ENCODE data around the gene CLDN4.

The CLDN4 gene

GRCh38 chr7:73870041-73870492 lies 39.3 kb downstream of the CLDN4 start:
- H3K27me3 Mint-ChIP-seq: no peaks in the 10 kb centered on the region
- no peak overlapping the region for H3K4me3 Mint-ChIP-seq
- no peaks in the 10 kb centered on the region for H3K9me3 Mint-ChIP-seq
- H3K4me1 Mint-ChIP-seq (ENCODE audit: low read depth): no peaks in the 10 kb centered on the region
- no peaks in the 10 kb centered on the region for H3K36me3 Mint-ChIP-seq (ENCODE audit: low read depth)
- no peak overlapping the region for H3K27ac Mint-ChIP-seq

- Mint-ChIP-seq H3K9me3 (no peaks in the 10 kb centered on the region), H3K27me3 (no peaks in the 10 kb centered on the region), H3K4me1 (ENCODE audit: low read depth) (no peaks in the 10 kb centered on the region), H3K4me3 (no peak overlapping the region), H3K27ac (no peak overlapping the region), H3K36me3 (ENCODE audit: low read depth) (no peaks in the 10 kb centered on the region)
These were observed 40.6 kb downstream of the CLDN4 start for GRCh38 chr7:73871163-73872011.

GRCh38 chr7:73872056-73872908 lies 41.5 kb downstream of the CLDN4 start:
- no peak overlapping the region for H3K27ac Mint-ChIP-seq
- no peak overlapping the region for H3K4me3 Mint-ChIP-seq
- no peaks in the 10 kb centered on the region for H3K27me3 Mint-ChIP-seq
- H3K9me3 Mint-ChIP-seq: no peaks in the 10 kb centered on the region
- H3K4me1 Mint-ChIP-seq (ENCODE audit: low read depth): no peaks in the 10 kb centered on the region
- H3K36me3 Mint-ChIP-seq (ENCODE audit: low read depth): no peaks in the 10 kb centered on the region

GRCh38 chr7:73876361-73876760 lies 45.6 kb downstream of the CLDN4 start:
- Mint-ChIP-seq H3K4me1 (ENCODE audit: low read depth) (no peaks in the 10 kb centered on the region), H3K4me3 (no peak overlapping the region), H3K36me3 (ENCODE audit: low read depth) (no peaks in the 10 kb centered on the region), H3K27ac (peak overlapping the region; percentile 16), H3K27me3 (peaks cover 9% of the 10 kb centered on the region), H3K9me3 (no peaks in the 10 kb centered on the region)

GRCh38 chr7:73876973-73877372 lies 46.2 kb downstream of the CLDN4 start:
- Mint-ChIP-seq H3K27ac (no peak overlapping the region), H3K9me3 (no peaks in the 10 kb centered on the region), H3K4me3 (no peak overlapping the region), H3K27me3 (peaks cover 9% of the 10 kb centered on the region), H3K36me3 (ENCODE audit: low read depth) (no peaks in the 10 kb centered on the region), H3K4me1 (ENCODE audit: low read depth) (no peaks in the 10 kb centered on the region)

GRCh38 chr7:73879977-73880681 lies 49.3 kb downstream of the CLDN4 start:
- Mint-ChIP-seq H3K9me3 (no peaks in the 10 kb centered on the region), H3K4me1 (ENCODE audit: low read depth) (no peaks in the 10 kb centered on the region), H3K27me3 (peaks cover 9% of the 10 kb centered on the region), H3K36me3 (ENCODE audit: low read depth) (no peaks in the 10 kb centered on the region), H3K4me3 (no peak overlapping the region), H3K27ac (no peak overlapping the region)

GRCh38 chr7:73880755-73881328 lies 50.0 kb downstream of the CLDN4 start:
- Mint-ChIP-seq H3K36me3 (ENCODE audit: low read depth) (no peaks in the 10 kb centered on the region), H3K9me3 (no peaks in the 10 kb centered on the region), H3K4me3 (no peak overlapping the region)

GRCh38 chr7:73881352-73882046 lies 50.7 kb downstream of the CLDN4 start:
- Mint-ChIP-seq H3K9me3 (no peaks in the 10 kb centered on the region), H3K27ac (no peak overlapping the region), H3K36me3 (ENCODE audit: low read depth) (no peaks in the 10 kb centered on the region), H3K27me3 (peaks cover 13% of the 10 kb centered on the region), H3K4me3 (no peak overlapping the region), H3K4me1 (ENCODE audit: low read depth) (no peaks in the 10 kb centered on the region)

More at GRCh38 chr7:73880755-73881328, 50.0 kb downstream of the CLDN4 start:
- Mint-ChIP-seq H3K4me1 (ENCODE audit: low read depth) (no peaks in the 10 kb centered on the region), H3K27ac (no peak overlapping the region), H3K27me3 (peaks cover 9% of the 10 kb centered on the region)

- no peaks in the 10 kb centered on the region for H3K4me1 Mint-ChIP-seq (ENCODE audit: low read depth)
- no peaks in the 10 kb centered on the region for H3K36me3 Mint-ChIP-seq (ENCODE audit: low read depth)
- H3K27me3 Mint-ChIP-seq: peaks cover 16% of the 10 kb centered on the region
- H3K27ac Mint-ChIP-seq: no peak overlapping the region
- no peak overlapping the region for H3K4me3 Mint-ChIP-seq
- H3K9me3 Mint-ChIP-seq: no peaks in the 10 kb centered on the region
These were observed 51.2 kb downstream of the CLDN4 start for GRCh38 chr7:73882047-73882402.

Measured in stimulated activated naive CD8-positive, alpha-beta T cell treated with anti-CD3 and anti-CD28 coated beads, Interleukin-15, Interleukin-2, amounts not matched to agents 100 ng/mL and 50 ng/mL, for 24 hours (primary cell).